Upper lobe of left lung (tissue), 4 donors: ENCODE measurements around the gene PRR13.

Experiments used
- POLR2A ChIP-seq, 4 donors: fragments of 450-650 bp; IDR thresholded peaks; one replicate each; pipeline ENCODE4 v1.5.1; 2016 to 2017; ENCODE audit warnings: antibody characterized with exemption in 4 of 4, mild to moderate bottlenecking in 2 of 4
- POLR2AphosphoS5 ChIP-seq, 2 donors: sonication (generic); formaldehyde crosslinking; IDR thresholded peaks; one replicate each; pipeline ENCODE4 v1.5.1; 2017; ENCODE audit warnings: antibody characterized with exemption in 2 of 2
- TF ChIP-seq, protein P1 (sequence below), 6 experiments: fragments of 450-650 bp in 4 of 6; fragments of 200-600 bp in 2 of 6; sonication (generic) in 2 of 6; IDR thresholded peaks; one replicate each; pipeline ENCODE4 v1.5.1; 2016 to 2019; ENCODE audit warnings: antibody characterized with exemption in 6 of 6

DNA sequence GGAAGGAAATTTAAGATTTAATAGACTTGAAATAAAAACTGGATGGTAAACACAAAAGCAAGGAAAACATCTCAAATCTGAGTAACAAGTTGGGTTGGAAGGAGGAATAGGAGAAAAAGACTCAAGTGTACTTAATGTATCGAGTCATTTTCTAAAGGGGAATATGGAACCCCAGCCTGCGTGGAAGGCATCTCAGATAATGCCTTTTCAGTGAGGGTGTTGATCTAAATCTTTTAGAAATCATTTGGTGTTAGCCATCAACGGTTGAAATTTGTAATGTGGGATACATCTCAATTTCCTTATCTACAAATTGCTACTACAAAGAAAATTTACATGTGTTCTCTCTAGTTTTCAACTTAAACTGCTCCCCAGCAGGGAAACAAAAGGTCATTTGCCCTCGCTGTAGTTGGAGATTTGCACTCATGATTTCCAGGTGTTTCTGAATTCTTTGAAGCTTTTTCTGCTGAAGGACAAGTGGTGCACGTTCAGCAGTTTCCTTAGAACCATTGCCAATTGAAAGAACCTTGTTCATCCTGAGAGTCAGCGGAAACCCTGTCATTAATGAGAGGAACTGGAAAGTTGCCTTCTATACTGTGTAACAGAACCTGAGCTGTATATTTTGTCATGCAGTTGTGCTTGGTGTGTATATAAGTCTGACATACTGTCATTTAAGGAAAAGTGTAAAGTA is 12.6 kb downstream of the PRR13 start:
- TF ChIP-seq, protein P1, sequence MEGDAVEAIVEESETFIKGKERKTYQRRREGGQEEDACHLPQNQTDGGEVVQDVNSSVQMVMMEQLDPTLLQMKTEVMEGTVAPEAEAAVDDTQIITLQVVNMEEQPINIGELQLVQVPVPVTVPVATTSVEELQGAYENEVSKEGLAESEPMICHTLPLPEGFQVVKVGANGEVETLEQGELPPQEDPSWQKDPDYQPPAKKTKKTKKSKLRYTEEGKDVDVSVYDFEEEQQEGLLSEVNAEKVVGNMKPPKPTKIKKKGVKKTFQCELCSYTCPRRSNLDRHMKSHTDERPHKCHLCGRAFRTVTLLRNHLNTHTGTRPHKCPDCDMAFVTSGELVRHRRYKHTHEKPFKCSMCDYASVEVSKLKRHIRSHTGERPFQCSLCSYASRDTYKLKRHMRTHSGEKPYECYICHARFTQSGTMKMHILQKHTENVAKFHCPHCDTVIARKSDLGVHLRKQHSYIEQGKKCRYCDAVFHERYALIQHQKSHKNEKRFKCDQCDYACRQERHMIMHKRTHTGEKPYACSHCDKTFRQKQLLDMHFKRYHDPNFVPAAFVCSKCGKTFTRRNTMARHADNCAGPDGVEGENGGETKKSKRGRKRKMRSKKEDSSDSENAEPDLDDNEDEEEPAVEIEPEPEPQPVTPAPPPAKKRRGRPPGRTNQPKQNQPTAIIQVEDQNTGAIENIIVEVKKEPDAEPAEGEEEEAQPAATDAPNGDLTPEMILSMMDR (IDR thresholded peaks at IDR 0.05) = no peak
- TF ChIP-seq POLR2A (IDR thresholded peaks at IDR 0.05) (no peak), POLR2AphosphoS5 (IDR thresholded peaks at IDR 0.05) (no peak)
